Measurements from ENCODE around the gene PSD4. TPM values are rescaled to one million over a fixed set of nuclear protein-coding genes. Genes with fewer than 3 reads are reported as not detected.

PSD4 gene
- total and polyA plus RNA-seq, 2 of the 4 experiments (the other 2 are of a cell fraction), result 0.36 to 0.70 TPM

GRCh38 chr2:113182471-113183260, 8.9 kb downstream of the PSD4 start:
- H3K36me3 ChIP-seq (ENCODE audit: control insufficient read depth, insufficient read depth, low read length), result no peaks in the 10 kb centered on the region
- H3K27me3 ChIP-seq (ENCODE audit: control insufficient read depth, insufficient read depth, low read length), result peaks cover 26% of the 10 kb centered on the region; the same call in 1 of the 2 replicates
- H3K14ac ChIP-seq (replicated peaks; ENCODE audit: low read depth, low read length), result no peak overlapping the region
- H4K91ac ChIP-seq (ENCODE audit: insufficient read depth, low read depth, low read length), result no peak overlapping the region
- no peak overlapping the region for H2AK5ac ChIP-seq (ENCODE audit: low read depth, low read length)
- H2BK20ac ChIP-seq (ENCODE audit: low read depth, low read length), result no peak overlapping the region
- dilution Hi-C loops (cut with HindIII; ENCODE audit: low sequenced_read_pairs, unreplicated experiment), result no loop called here
- H3K23ac ChIP-seq (ENCODE audit: low read depth, low read length), result no peak overlapping the region
- H3K4ac ChIP-seq (ENCODE audit: low read depth, low read length), result no peak overlapping the region
- H3K56ac ChIP-seq (ENCODE audit: extremely low read depth, insufficient read depth, low read length), result no peak overlapping the region
- no peak overlapping the region for H3K4me2 ChIP-seq (ENCODE audit: low read depth, low read length)
- no peak overlapping the region for H4K8ac ChIP-seq (ENCODE audit: low read depth in 2 of 2, low read length in 2 of 2)
- no peak overlapping the region for H2AK9ac ChIP-seq (replicated peaks; ENCODE audit: low read depth, low read length, poor library complexity)
- no peaks in the 10 kb centered on the region for H3K79me1 ChIP-seq (ENCODE audit: low read depth in 1 of 2, low read length in 2 of 2)
- no peaks in the 10 kb centered on the region for H3K4me1 ChIP-seq (ENCODE audit: control insufficient read depth, insufficient read depth, low read length)
- H2BK15ac ChIP-seq (ENCODE audit: low read depth, low read length), result no peak overlapping the region
- H3K9me3 ChIP-seq (ENCODE audit: control insufficient read depth, insufficient read depth, low read length), result no peaks in the 10 kb centered on the region
- H3K9ac ChIP-seq (ENCODE audit: low read depth, low read length), result no peak overlapping the region
- H4K20me1 ChIP-seq (ENCODE audit: insufficient read depth, low read length), result no peaks in the 10 kb centered on the region
- 78% methylated on average over 4 of the region's 15 CpGs; no CpG with 5 or more reads in 1 of the 2 experiments for WGBS, 2 experiments (ENCODE audit: extremely low coverage in 2 of 2, insufficient read length in 1 of 2)
- no peak overlapping the region for H2BK120ac ChIP-seq (ENCODE audit: low read depth, low read length)
- H3K9me1 ChIP-seq (ENCODE audit: insufficient read depth, low read length), result peaks cover 3% of the 10 kb centered on the region; the same call in 1 of the 2 replicates
- ATAC-seq (ENCODE audit: low read depth) (no peak), DNase-seq (no peak)
- BruUV-seq (replicated peaks), result no TSS peak
- no peak overlapping the region for H4K5ac ChIP-seq (ENCODE audit: low read depth, low read length)
- no peak overlapping the region for H3K27ac ChIP-seq (ENCODE audit: insufficient read depth, low read length)
- ChIA-PET CTCF (interaction anchor here (1.3 kb wide), 1 partner anchor 8 kb away, joined by 3 read pairs; no protein-coding TSS in a partner anchor), POLR2A (ENCODE audit: unreplicated experiment) (no interaction called here)
- intact Hi-C loops (cut with micrococcal nuclease), result no loop called here
- in situ Hi-C loops (cut with MboI; ENCODE audit: low sequenced_read_pairs), result no loop called here
- H2AFZ ChIP-seq (replicated peaks; ENCODE audit: low read length, poor library complexity), result no peak overlapping the region
- no peak overlapping the region for H2BK5ac ChIP-seq (ENCODE audit: low read depth, low read length, poor library complexity, severe bottlenecking)
- no peak overlapping the region for H3K4me3 ChIP-seq (ENCODE audit: insufficient read depth, low read depth, low read length)
- H3K18ac ChIP-seq (ENCODE audit: low read depth, low read length), result no peak overlapping the region
- TF ChIP-seq CEBPB (IDR thresholded peaks at IDR 0.05; ENCODE audit: low read depth, low read length) (no peak), RAD21 (IDR thresholded peaks at IDR 0.05; ENCODE audit: low read length) (no peak), CTCF (conservative IDR thresholded peaks at IDR 0.05; ENCODE audit: low read depth, low read length) (no peak), RCOR1 (IDR thresholded peaks at IDR 0.05; ENCODE audit: insufficient replicate concordance, low read length) (no peak), MXI1 (IDR thresholded peaks at IDR 0.05; ENCODE audit: borderline replicate concordance, low read depth, low read length) (no peak), MAFK (IDR thresholded peaks at IDR 0.05; ENCODE audit: low read depth, low read length) (no peak), CHD1 (IDR thresholded peaks at IDR 0.05; ENCODE audit: low read depth, low read length) (no peak), RFX5 (IDR thresholded peaks at IDR 0.05; ENCODE audit: low read depth, low read length) (no peak), MAZ (IDR thresholded peaks at IDR 0.05; ENCODE audit: borderline replicate concordance, low read depth, low read length) (no peak), BHLHE40 (IDR thresholded peaks at IDR 0.05; ENCODE audit: low read depth, low read length) (no peak), FOS (IDR thresholded peaks at IDR 0.05; ENCODE audit: low read depth, low read length) (no peak), POLR2A (IDR thresholded peaks at IDR 0.05; ENCODE audit: low read depth, low read length) (no peak), NFE2L2 (IDR thresholded peaks at IDR 0.05; ENCODE audit: low read depth, low read length) (no peak)
- TF ChIP-seq, protein P1, sequence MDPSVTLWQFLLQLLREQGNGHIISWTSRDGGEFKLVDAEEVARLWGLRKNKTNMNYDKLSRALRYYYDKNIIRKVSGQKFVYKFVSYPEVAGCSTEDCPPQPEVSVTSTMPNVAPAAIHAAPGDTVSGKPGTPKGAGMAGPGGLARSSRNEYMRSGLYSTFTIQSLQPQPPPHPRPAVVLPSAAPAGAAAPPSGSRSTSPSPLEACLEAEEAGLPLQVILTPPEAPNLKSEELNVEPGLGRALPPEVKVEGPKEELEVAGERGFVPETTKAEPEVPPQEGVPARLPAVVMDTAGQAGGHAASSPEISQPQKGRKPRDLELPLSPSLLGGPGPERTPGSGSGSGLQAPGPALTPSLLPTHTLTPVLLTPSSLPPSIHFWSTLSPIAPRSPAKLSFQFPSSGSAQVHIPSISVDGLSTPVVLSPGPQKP (IDR thresholded peaks at IDR 0.05; ENCODE audit: borderline replicate concordance, low read depth, low read length), result no peak
- TF ChIP-seq, protein P2, sequence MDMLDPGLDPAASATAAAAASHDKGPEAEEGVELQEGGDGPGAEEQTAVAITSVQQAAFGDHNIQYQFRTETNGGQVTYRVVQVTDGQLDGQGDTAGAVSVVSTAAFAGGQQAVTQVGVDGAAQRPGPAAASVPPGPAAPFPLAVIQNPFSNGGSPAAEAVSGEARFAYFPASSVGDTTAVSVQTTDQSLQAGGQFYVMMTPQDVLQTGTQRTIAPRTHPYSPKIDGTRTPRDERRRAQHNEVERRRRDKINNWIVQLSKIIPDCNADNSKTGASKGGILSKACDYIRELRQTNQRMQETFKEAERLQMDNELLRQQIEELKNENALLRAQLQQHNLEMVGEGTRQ (IDR thresholded peaks at IDR 0.05; ENCODE audit: low read depth, low read length), result no peak
